ENCODE data around the gene ITGA8.

Gene ITGA8

DNA sequence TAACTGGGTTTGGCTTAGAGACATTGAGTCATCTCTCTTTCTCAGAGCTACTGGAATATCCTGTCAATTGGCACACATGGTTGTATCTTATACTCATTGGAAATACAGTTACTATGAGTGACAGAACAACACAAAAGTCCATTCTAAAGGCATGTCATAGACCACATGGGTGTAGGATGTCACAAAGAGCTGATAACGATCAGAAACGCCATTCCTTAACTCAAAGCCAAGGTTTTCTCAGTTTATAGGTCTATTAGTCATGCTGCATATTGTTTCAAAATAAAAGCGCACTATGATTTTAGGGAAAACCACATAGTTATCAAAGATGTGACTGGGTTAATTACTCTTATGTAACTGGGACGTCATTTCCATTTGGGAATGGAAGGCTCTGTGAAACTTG lies 201.5 kb downstream of the ITGA8 start:
- no peak for DNase-seq
- no peak overlapping the region for H3K27ac ChIP-seq (ENCODE audit: insufficient read depth in 1 of 2, low read depth in 1 of 2, low read length in 2 of 2, poor library complexity in 1 of 2, severe bottlenecking in 2 of 2)
- no peaks in the 10 kb centered on the region for H3K9me3 ChIP-seq (ENCODE audit: control extremely low read depth in 1 of 5, control insufficient read depth in 4 of 5, insufficient read depth in 2 of 5, low read depth in 1 of 5, low read length in 4 of 5)
- ChIA-PET POLR2A (no interaction called here), CTCF (no interaction called here)
- WGBS (ENCODE audit: insufficient coverage) = 100% methylated on average over 3 of the region's 4 CpGs
- H3K4me3 ChIP-seq (ENCODE audit: control insufficient read depth in 1 of 7, extremely low read depth in 1 of 7, insufficient read depth in 4 of 7, low read depth in 2 of 7, low read length in 6 of 7) = no peak overlapping the region
- H3K27me3 ChIP-seq (replicated peaks in 2 of 5; ENCODE audit: control insufficient read depth in 4 of 5, insufficient read depth in 5 of 5, low read length in 4 of 5) = peaks cover 0 to 3% (median 0%) of the 10 kb centered on the region in 5 experiments
- no peaks in the 10 kb centered on the region for H3K36me3 ChIP-seq (ENCODE audit: control insufficient read depth in 4 of 4, insufficient read depth in 4 of 4, low read length in 3 of 4)
- H3K4me1 ChIP-seq (ENCODE audit: control extremely low read depth in 1 of 4, control insufficient read depth in 4 of 4, insufficient read depth in 4 of 4, low read length in 3 of 4) = no peaks in the 10 kb centered on the region

DNA sequence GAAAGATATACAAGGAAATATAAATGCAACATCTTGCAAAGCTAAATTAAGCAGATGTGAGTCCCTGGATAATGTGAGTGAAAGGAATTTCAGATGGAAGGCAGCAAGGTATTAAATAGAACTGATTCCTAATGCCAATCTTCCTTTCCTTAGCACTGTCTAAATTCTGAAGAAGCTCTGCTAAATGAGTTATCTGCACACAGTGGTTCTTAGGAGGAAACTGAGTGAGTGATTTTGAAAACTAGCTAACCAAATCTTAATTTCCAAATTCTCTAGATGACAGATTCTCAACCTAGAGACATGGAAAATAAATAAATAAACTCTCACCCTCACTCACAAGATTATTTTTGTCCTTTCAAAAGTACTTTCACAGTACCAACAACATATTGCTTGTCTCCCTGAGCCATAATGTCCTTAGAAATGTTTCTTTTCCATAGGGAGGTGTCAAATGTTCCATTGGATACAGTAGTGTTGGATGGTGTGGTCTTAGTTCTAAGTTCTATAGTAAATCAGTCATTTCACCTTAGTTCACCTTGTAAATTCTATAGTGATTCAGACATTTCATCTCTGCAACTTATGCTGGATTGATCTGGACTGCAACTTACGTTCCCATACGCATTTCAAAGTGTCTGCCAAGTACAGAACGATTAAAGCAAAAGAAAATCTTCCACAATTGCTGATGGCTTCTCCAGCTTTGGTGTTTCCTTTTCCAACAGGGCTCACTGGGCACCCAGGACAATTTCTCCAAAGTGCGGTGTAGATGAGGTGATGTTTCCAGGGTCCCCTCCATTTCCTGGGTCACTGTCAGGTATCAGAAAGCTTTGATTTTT lies 203.3 kb downstream of the ITGA8 start:
- Histone ChIP-seq H3K27ac (ENCODE audit: insufficient read depth in 1 of 2, low read depth in 1 of 2, low read length in 2 of 2, poor library complexity in 1 of 2, severe bottlenecking in 2 of 2) (no peak overlapping the region), H3K4me3 (ENCODE audit: control insufficient read depth in 1 of 7, extremely low read depth in 1 of 7, insufficient read depth in 4 of 7, low read depth in 2 of 7, low read length in 6 of 7) (no peak overlapping the region), H3K36me3 (ENCODE audit: control insufficient read depth in 4 of 4, insufficient read depth in 4 of 4, low read length in 3 of 4) (no peaks in the 10 kb centered on the region), H3K27me3 (replicated peaks in 2 of 5; ENCODE audit: control insufficient read depth in 4 of 5, insufficient read depth in 5 of 5, low read length in 4 of 5) (peaks cover 0 to 3% (median 0%) of the 10 kb centered on the region in 5 experiments), H3K4me1 (ENCODE audit: control extremely low read depth in 1 of 4, control insufficient read depth in 4 of 4, insufficient read depth in 4 of 4, low read length in 3 of 4) (no peaks in the 10 kb centered on the region), H3K9me3 (ENCODE audit: control extremely low read depth in 1 of 5, control insufficient read depth in 4 of 5, insufficient read depth in 2 of 5, low read depth in 1 of 5, low read length in 4 of 5) (no peaks in the 10 kb centered on the region)
- DNase-seq = no peak
- ChIA-PET POLR2A (no interaction called here), CTCF (no interaction called here)
- WGBS (ENCODE audit: insufficient coverage) = 93% methylated on average over 4 of the region's 4 CpGs

DNA sequence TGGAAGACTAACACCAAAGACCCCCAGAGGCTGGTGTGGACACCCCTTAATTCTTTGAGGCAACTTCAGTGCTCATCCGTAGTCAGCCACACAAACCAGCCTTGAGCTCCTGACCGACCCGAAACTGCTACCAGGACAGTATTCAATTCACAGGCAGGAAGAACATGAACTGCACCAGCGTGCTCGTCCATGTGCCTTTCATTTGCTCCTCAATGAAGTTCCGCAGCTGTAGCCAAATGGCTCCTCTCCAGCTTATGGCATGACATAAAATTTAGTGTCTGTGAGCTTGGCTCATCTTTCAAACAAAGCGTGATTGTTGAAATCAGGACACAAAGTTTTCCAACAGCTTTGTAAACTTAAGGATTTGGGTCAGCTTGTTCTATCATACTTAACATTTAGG lies 204.5 kb downstream of the ITGA8 start:
- Histone ChIP-seq H3K4me3 (ENCODE audit: control insufficient read depth in 1 of 7, extremely low read depth in 1 of 7, insufficient read depth in 4 of 7, low read depth in 2 of 7, low read length in 6 of 7) (no peak overlapping the region), H3K36me3 (ENCODE audit: control insufficient read depth in 4 of 4, insufficient read depth in 4 of 4, low read length in 3 of 4) (no peaks in the 10 kb centered on the region), H3K9me3 (ENCODE audit: control extremely low read depth in 1 of 5, control insufficient read depth in 4 of 5, insufficient read depth in 2 of 5, low read depth in 1 of 5, low read length in 4 of 5) (no peaks in the 10 kb centered on the region), H3K27me3 (replicated peaks in 2 of 5; ENCODE audit: control insufficient read depth in 4 of 5, insufficient read depth in 5 of 5, low read length in 4 of 5) (peaks cover 0 to 3% (median 0%) of the 10 kb centered on the region in 5 experiments), H3K27ac (ENCODE audit: insufficient read depth in 1 of 2, low read depth in 1 of 2, low read length in 2 of 2, poor library complexity in 1 of 2, severe bottlenecking in 2 of 2) (no peak overlapping the region), H3K4me1 (ENCODE audit: control extremely low read depth in 1 of 4, control insufficient read depth in 4 of 4, insufficient read depth in 4 of 4, low read length in 3 of 4) (no peaks in the 10 kb centered on the region)
- CTCF ChIA-PET = no interaction called here
- WGBS (ENCODE audit: insufficient coverage) = 93% methylated on average over 6 of the region's 7 CpGs
- DNase-seq = no peak
- POLR2A ChIA-PET = no interaction called here

DNA sequence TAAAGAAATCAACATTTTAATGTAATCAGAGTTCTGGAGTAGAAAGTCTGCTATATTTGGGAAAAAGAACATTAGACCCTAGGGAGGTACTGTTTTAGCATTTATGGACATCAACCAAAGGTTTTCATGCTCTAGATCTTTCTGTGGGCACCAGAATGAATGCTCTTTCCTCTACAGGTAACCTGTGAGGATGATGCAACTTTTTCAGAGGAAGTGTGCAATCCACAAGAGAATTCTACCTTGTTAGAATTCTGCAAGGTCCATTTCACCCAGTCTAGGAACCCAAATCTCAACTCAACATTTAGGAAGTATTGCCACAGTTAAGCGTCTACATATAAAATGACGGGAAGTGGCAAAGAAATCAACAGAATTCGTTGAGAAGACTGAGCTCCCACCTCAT lies 208.8 kb downstream of the ITGA8 start:
- no peaks in the 10 kb centered on the region for H3K4me1 ChIP-seq (ENCODE audit: control extremely low read depth in 1 of 4, control insufficient read depth in 4 of 4, insufficient read depth in 4 of 4, low read length in 3 of 4)
- POLR2A ChIA-PET = no interaction called here
- CTCF ChIA-PET = no interaction called here

DNA sequence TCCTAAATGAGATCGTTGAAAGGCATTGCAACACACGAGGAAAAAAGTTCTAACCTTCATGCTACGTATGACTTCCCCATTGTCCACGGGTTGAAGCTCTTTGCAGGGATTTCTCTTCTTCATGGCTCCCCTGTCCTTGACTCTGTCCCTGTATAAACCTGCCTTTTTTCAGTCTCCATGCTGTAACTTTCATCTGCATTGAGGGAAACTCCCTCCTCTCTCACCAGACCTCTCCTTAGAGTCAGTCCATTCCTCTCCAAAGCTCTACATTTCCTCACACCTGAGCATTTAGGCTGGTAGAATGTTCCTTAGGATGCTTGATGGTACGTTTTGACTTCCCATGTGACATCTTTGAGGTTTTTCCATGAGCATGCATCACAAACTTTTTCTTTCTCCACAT lies 214.4 kb downstream of the ITGA8 start:
- Histone ChIP-seq H3K4me1 (ENCODE audit: control extremely low read depth in 1 of 4, control insufficient read depth in 4 of 4, insufficient read depth in 4 of 4, low read length in 3 of 4) (peaks cover 0 to 3% (median 0%) of the 10 kb centered on the region in 4 experiments), H3K4me3 (ENCODE audit: control insufficient read depth in 1 of 7, extremely low read depth in 1 of 7, insufficient read depth in 4 of 7, low read depth in 2 of 7, low read length in 6 of 7) (no peak overlapping the region), H3K36me3 (ENCODE audit: control insufficient read depth in 4 of 4, insufficient read depth in 4 of 4, low read length in 3 of 4) (no peaks in the 10 kb centered on the region), H3K27me3 (replicated peaks in 2 of 5; ENCODE audit: control insufficient read depth in 4 of 5, insufficient read depth in 5 of 5, low read length in 4 of 5) (peaks cover 0 to 19% (median 13%) of the 10 kb centered on the region in 5 experiments), H3K9me3 (ENCODE audit: control extremely low read depth in 1 of 5, control insufficient read depth in 4 of 5, insufficient read depth in 2 of 5, low read depth in 1 of 5, low read length in 4 of 5) (no peaks in the 10 kb centered on the region), H3K27ac (ENCODE audit: insufficient read depth in 1 of 2, low read depth in 1 of 2, low read length in 2 of 2, poor library complexity in 1 of 2, severe bottlenecking in 2 of 2) (no peak overlapping the region)
- DNase-seq = no peak
- ChIA-PET POLR2A (no interaction called here), CTCF (no interaction called here)
- 53% methylated on average over 5 of the region's 5 CpGs for WGBS (ENCODE audit: insufficient coverage)

More for the DNA sequence above, 208.8 kb downstream of the ITGA8 start:
- Histone ChIP-seq H3K36me3 (ENCODE audit: control insufficient read depth in 4 of 4, insufficient read depth in 4 of 4, low read length in 3 of 4) (no peaks in the 10 kb centered on the region), H3K27ac (ENCODE audit: insufficient read depth in 1 of 2, low read depth in 1 of 2, low read length in 2 of 2, poor library complexity in 1 of 2, severe bottlenecking in 2 of 2) (no peak overlapping the region), H3K4me3 (ENCODE audit: control insufficient read depth in 1 of 7, extremely low read depth in 1 of 7, insufficient read depth in 4 of 7, low read depth in 2 of 7, low read length in 6 of 7) (no peak overlapping the region), H3K27me3 (replicated peaks in 2 of 5; ENCODE audit: control insufficient read depth in 4 of 5, insufficient read depth in 5 of 5, low read length in 4 of 5) (peaks cover 0 to 6% (median 0%) of the 10 kb centered on the region in 5 experiments), H3K9me3 (ENCODE audit: control extremely low read depth in 1 of 5, control insufficient read depth in 4 of 5, insufficient read depth in 2 of 5, low read depth in 1 of 5, low read length in 4 of 5) (no peaks in the 10 kb centered on the region)
- 77% methylated on average over 3 of the region's 3 CpGs for WGBS (ENCODE audit: insufficient coverage)
- DNase-seq = no peak

DNA sequence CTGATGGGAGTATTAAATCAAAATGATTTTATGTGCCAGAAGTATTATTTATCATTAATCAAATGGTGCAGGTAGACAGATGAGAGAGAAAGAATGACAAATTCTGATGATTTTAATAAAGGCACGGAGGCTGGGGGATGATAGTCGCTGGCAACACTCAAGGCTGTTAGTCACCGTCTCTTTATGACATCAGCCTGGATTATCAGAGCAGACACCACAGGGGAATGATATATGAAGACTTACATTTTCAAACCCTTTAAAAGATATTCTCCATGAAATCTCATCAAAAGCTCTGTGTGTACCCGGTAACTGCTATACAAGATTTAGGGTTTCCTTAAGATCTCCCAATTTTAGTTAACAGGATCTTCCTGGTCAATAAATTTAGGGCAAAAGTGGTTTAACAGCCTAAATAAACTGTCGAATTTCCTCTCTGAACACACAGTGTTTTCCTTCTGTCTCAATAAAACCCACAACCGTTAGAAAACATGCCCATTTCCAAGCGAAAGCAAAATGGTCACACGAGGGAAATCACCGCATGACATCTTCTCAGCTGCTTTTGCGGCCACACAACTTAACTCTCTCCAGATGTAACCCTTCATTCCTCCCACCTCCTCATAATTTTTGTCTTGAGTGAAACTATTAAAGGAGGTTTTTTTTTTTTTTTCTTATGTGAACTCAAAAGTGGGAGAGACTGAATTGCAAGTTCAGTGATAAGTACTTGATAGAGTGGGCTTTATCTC lies 215.5 kb downstream of the ITGA8 start:
- Histone ChIP-seq H3K27me3 (replicated peaks in 2 of 5; ENCODE audit: control insufficient read depth in 4 of 5, insufficient read depth in 5 of 5, low read length in 4 of 5) (peaks cover 0 to 19% (median 13%) of the 10 kb centered on the region in 5 experiments), H3K4me3 (ENCODE audit: control insufficient read depth in 1 of 7, extremely low read depth in 1 of 7, insufficient read depth in 4 of 7, low read depth in 2 of 7, low read length in 6 of 7) (no peak overlapping the region), H3K9me3 (ENCODE audit: control extremely low read depth in 1 of 5, control insufficient read depth in 4 of 5, insufficient read depth in 2 of 5, low read depth in 1 of 5, low read length in 4 of 5) (no peaks in the 10 kb centered on the region), H3K27ac (ENCODE audit: insufficient read depth in 1 of 2, low read depth in 1 of 2, low read length in 2 of 2, poor library complexity in 1 of 2, severe bottlenecking in 2 of 2) (no peak overlapping the region), H3K36me3 (ENCODE audit: control insufficient read depth in 4 of 4, insufficient read depth in 4 of 4, low read length in 3 of 4) (no peaks in the 10 kb centered on the region), H3K4me1 (ENCODE audit: control extremely low read depth in 1 of 4, control insufficient read depth in 4 of 4, insufficient read depth in 4 of 4, low read length in 3 of 4) (peaks cover 0 to 3% (median 0%) of the 10 kb centered on the region in 4 experiments)
- CTCF ChIA-PET = no interaction called here
- DNase-seq = no peak
- 18% methylated on average over 6 of the region's 10 CpGs for WGBS (ENCODE audit: insufficient coverage)
- POLR2A ChIA-PET = no interaction called here

DNA sequence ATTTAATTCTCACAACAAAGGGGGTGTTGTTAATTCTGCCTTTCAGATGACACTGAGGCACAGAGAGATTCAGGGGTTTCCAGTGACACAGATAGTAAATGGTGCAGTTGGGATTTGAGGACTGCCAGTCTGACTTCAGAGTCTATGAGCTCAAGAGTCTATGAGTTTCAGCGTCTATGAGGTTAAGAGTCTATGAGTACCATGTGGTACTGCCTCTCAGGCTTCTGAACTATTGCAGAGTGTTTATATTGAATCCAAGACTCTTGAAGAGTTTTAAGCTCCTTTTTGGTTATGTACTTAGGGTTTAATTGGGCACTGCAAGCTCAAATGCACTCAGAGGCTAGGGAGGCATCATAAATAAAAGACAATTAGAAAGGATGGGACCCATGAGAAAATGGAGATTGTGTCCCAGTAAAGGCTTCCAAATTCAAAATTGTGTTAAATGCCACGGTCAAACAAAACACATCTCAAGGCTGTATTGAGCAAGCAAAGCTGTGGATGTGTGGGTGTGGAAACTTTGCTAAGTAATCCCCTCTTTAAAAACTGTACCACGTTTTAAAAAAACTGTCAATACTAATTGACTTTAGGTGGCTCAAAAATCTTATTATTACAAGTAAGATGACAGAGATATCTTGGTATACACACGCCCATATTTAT lies 224.7 kb downstream of the ITGA8 start:
- 100% methylated on average over 1 of the region's 4 CpGs for WGBS (ENCODE audit: insufficient coverage)

More for the DNA sequence above, 224.7 kb downstream of the ITGA8 start:
- H3K27ac ChIP-seq (ENCODE audit: insufficient read depth in 1 of 2, low read depth in 1 of 2, low read length in 2 of 2, poor library complexity in 1 of 2, severe bottlenecking in 2 of 2) = no peak overlapping the region
- H3K27me3 ChIP-seq (replicated peaks in 2 of 5; ENCODE audit: control insufficient read depth in 4 of 5, insufficient read depth in 5 of 5, low read length in 4 of 5) = no peaks in the 10 kb centered on the region
- no peak overlapping the region for H3K4me3 ChIP-seq (ENCODE audit: control insufficient read depth in 1 of 7, extremely low read depth in 1 of 7, insufficient read depth in 4 of 7, low read depth in 2 of 7, low read length in 6 of 7)
- no peaks in the 10 kb centered on the region for H3K9me3 ChIP-seq (ENCODE audit: control extremely low read depth in 1 of 5, control insufficient read depth in 4 of 5, insufficient read depth in 2 of 5, low read depth in 1 of 5, low read length in 4 of 5)
- ChIA-PET POLR2A (no interaction called here), CTCF (no interaction called here)
- H3K4me1 ChIP-seq (ENCODE audit: control extremely low read depth in 1 of 4, control insufficient read depth in 4 of 4, insufficient read depth in 4 of 4, low read length in 3 of 4) = no peaks in the 10 kb centered on the region
- no peak for DNase-seq
- H3K36me3 ChIP-seq (ENCODE audit: control insufficient read depth in 4 of 4, insufficient read depth in 4 of 4, low read length in 3 of 4) = no peaks in the 10 kb centered on the region

Data from common myeloid progenitor, CD34-positive (primary cell).